Ishikawa (cell line): ENCODE data around the gene POC5.
A peak's percentile ranks its signal among the peaks of the same experiment; 100 is the strongest.

Source experiments
- CEBPB ChIP-seq: IDR thresholded peaks from 2 replicates; pipeline ENCODE4 v1.6.1; 2012
- CREB1 ChIP-seq: IDR thresholded peaks from 2 replicates; pipeline ENCODE4 v1.6.1; 2012; ENCODE audit warnings: low read depth
- EGR1 ChIP-seq: IDR thresholded peaks from 2 replicates; pipeline ENCODE4 v1.6.1; 2012
- EP300 ChIP-seq: IDR thresholded peaks from 2 replicates; pipeline ENCODE4 v1.6.1; 2012; ENCODE audit warnings: borderline replicate concordance
- FOXM1 ChIP-seq: IDR thresholded peaks from 2 replicates; pipeline ENCODE4 v1.6.1; 2012; ENCODE audit warnings: low read depth, borderline replicate concordance
- MAX ChIP-seq: IDR thresholded peaks from 2 replicates; pipeline ENCODE4 v1.6.1; 2012
- NFIC ChIP-seq: IDR thresholded peaks from 2 replicates; pipeline ENCODE4 v1.6.1; 2012
- RAD21 ChIP-seq: IDR thresholded peaks from 2 replicates; pipeline ENCODE4 v1.6.1; 2012; ENCODE audit warnings: low read depth
- REST ChIP-seq: IDR thresholded peaks from 2 replicates; pipeline ENCODE4 v1.6.1; 2012; ENCODE audit warnings: low read depth, mild to moderate bottlenecking
- TAF1 ChIP-seq: IDR thresholded peaks from 2 replicates; pipeline ENCODE4 v1.6.1; 2012; ENCODE audit warnings: low read depth, mild to moderate bottlenecking
- TCF12 ChIP-seq: IDR thresholded peaks from 2 replicates; pipeline ENCODE4 v1.6.1; 2012; ENCODE audit warnings: low read depth
- TEAD4 ChIP-seq: IDR thresholded peaks from 2 replicates; pipeline ENCODE4 v1.6.1; 2012
- USF1 ChIP-seq: IDR thresholded peaks from 2 replicates; pipeline ENCODE4 v1.6.1; 2012
- YY1 ChIP-seq: IDR thresholded peaks from 2 replicates; pipeline ENCODE4 v1.6.1; 2012; ENCODE audit warnings: low read depth
- ZBTB7A ChIP-seq: IDR thresholded peaks from 2 replicates; pipeline ENCODE4 v1.6.1; 2012; ENCODE audit warnings: low read depth

POC5 gene

GRCh38 chr5:75666801-75667200 lies 50.4 kb downstream of the POC5 start:
- no peak for TF ChIP-seq CEBPB
- TF ChIP-seq TCF12 = no peak
- TF ChIP-seq RAD21 = peak; percentile 29; the same call in 1 of the 2 replicates
- no peak for TF ChIP-seq EP300
- no peak for TF ChIP-seq REST

- TF ChIP-seq TEAD4 = no peak
- no peak for TF ChIP-seq YY1
- no peak for TF ChIP-seq ZBTB7A
Measured at GRCh38 chr5:75664979-75665378, 52.3 kb downstream of the POC5 start.

- TF ChIP-seq NFIC (no peak), USF1 (no peak), TCF12 (no peak), EGR1 (no peak), MAX (no peak), REST (no peak), FOXM1 (no peak), CREB1 (no peak)
Measured at GRCh38 chr5:75663579-75664284, 53.5 kb downstream of the POC5 start.

GRCh38 chr5:75662061-75662460 lies 55.2 kb downstream of the POC5 start:
- TF ChIP-seq MAX (no peak), ZBTB7A (no peak), EP300 (no peak), TCF12 (no peak), CEBPB (no peak), TEAD4 (no peak), EGR1 (no peak), YY1 (no peak), REST (no peak), RAD21 (no peak), TAF1 (no peak)

GRCh38 chr5:75660678-75661465 lies 56.4 kb downstream of the POC5 start:
- TF ChIP-seq ZBTB7A (no peak), TAF1 (no peak), REST (no peak), TCF12 (no peak), NFIC (no peak), USF1 (no peak), TEAD4 (no peak), CEBPB (no peak), FOXM1 (no peak), EGR1 (no peak)
